ENCODE measurements around the gene ELANE.

The ELANE gene

GRCh38 chr19:897442-898039 lies 45.4 kb downstream of the ELANE start:
- DNase-seq (ENCODE audit: low read depth, low spot score), result no peak

GRCh38 chr19:898663-899062 lies 46.6 kb downstream of the ELANE start:
- DNase-seq (ENCODE audit: low read depth, low spot score), result no peak

GRCh38 chr19:899336-900042 lies 47.4 kb downstream of the ELANE start:
- no peak for DNase-seq (ENCODE audit: low read depth, low spot score)

- no peak for DNase-seq (ENCODE audit: low read depth, low spot score)
Observed at GRCh38 chr19:900043-900301, 47.9 kb downstream of the ELANE start.

GRCh38 chr19:900302-901111 lies 48.4 kb downstream of the ELANE start:
- DNase-seq (ENCODE audit: low read depth, low spot score), result no peak

- no peak for DNase-seq (ENCODE audit: low read depth, low spot score)
Observed at GRCh38 chr19:901216-902092, 49.4 kb downstream of the ELANE start.

GRCh38 chr19:902093-902370 lies 49.9 kb downstream of the ELANE start:
- DNase-seq (ENCODE audit: low read depth, low spot score), result no peak

GRCh38 chr19:902446-903226 lies 50.5 kb downstream of the ELANE start:
- no peak for DNase-seq (ENCODE audit: low read depth, low spot score)

GRCh38 chr19:903266-903797 lies 51.2 kb downstream of the ELANE start:
- DNase-seq (ENCODE audit: low read depth, low spot score), result no peak

- DNase-seq (ENCODE audit: low read depth, low spot score), result no peak
Observed at GRCh38 chr19:904545-904944, 52.4 kb downstream of the ELANE start.
